OCI-LY3 (cell line): ENCODE results near the gene CUZD1.

ENCODE experiments used
- H2AFZ ChIP-seq: fragments of 200-600, 300-600 bp; shearing (Covaris generic); 2 replicates; pipeline ENCODE4 v1.6.0; 2014; ENCODE audit warnings: antibody characterized with exemption, low read depth, low read length
- H3K27ac ChIP-seq: fragments of 200-600, 300-600 bp; sonication (generic); 2 replicates; pipeline ENCODE4 v1.5.1; 2014; ENCODE audit warnings: mild to moderate bottlenecking, low read length, moderate library complexity, mixed read lengths
- H3K27me3 ChIP-seq: fragments of 200-600, 300-600 bp; sonication (generic); 2 replicates; pipeline ENCODE4 v1.6.1; 2014; ENCODE audit warnings: low read depth, low read length, mixed read lengths
- H3K36me3 ChIP-seq: fragments of 200-600, 300-600 bp; sonication (generic); replicated peaks from 2 replicates; pipeline ENCODE3; 2014; ENCODE audit warnings: low read depth, low read length, mixed read lengths
- H3K4me1 ChIP-seq: fragments of 300-600, 200-600 bp; sonication (generic); 2 replicates; pipeline ENCODE4 v1.6.1; 2014; ENCODE audit warnings: low read length, mixed read lengths
- H3K4me2 ChIP-seq: fragments of 200-600, 300-600 bp; sonication (generic); 2 replicates; pipeline ENCODE4 v1.6.1; 2014; ENCODE audit warnings: low read length, mixed read lengths
- H3K4me3 ChIP-seq: fragments of 300-600, 200-600 bp; sonication (generic); 2 replicates; pipeline ENCODE4 v1.5.1; 2014; ENCODE audit warnings: antibody characterized with exemption, mild to moderate bottlenecking, low read length, moderate library complexity
- H3K79me2 ChIP-seq: fragments of 300-600, 200-600 bp; shearing (Covaris generic); 2 replicates; pipeline ENCODE4 v1.6.1; 2014; ENCODE audit warnings: mild to moderate bottlenecking, low read length, mixed read lengths
- H3K9ac ChIP-seq: fragments of 300-600, 200-600 bp; shearing (Covaris generic); 2 replicates; pipeline ENCODE4 v1.6.0; 2014; ENCODE audit warnings: mild to moderate bottlenecking, low read length, moderate library complexity
- H3K9me3 ChIP-seq: fragments of 200-600, 300-600 bp; shearing (Covaris generic); 2 replicates; pipeline ENCODE4 v1.6.1; 2014; ENCODE audit warnings: low read length, mixed read lengths; ENCODE audit not compliant: insufficient read depth
- H4K20me1 ChIP-seq: fragments of 200-600, 300-600 bp; sonication (generic); 2 replicates; pipeline ENCODE4 v1.6.1; 2016; ENCODE audit warnings: low read length, mixed read lengths; ENCODE audit not compliant: insufficient read depth
- EZH2phosphoT487 ChIP-seq: fragments of 200-600 bp; shearing (Covaris generic); IDR thresholded peaks from 2 replicates; pipeline ENCODE4 v1.6.1; 2018; ENCODE audit warnings: antibody characterized with exemption, mixed run types, low read depth
- TF ChIP-seq, protein P1 (sequence below): fragments of 200-600, 300-600 bp; sonication (generic); IDR thresholded peaks from 2 replicates; pipeline ENCODE4 v1.5.1; 2014; ENCODE audit warnings: antibody characterized with exemption, low read length, low read depth

The CUZD1 gene

DNA sequence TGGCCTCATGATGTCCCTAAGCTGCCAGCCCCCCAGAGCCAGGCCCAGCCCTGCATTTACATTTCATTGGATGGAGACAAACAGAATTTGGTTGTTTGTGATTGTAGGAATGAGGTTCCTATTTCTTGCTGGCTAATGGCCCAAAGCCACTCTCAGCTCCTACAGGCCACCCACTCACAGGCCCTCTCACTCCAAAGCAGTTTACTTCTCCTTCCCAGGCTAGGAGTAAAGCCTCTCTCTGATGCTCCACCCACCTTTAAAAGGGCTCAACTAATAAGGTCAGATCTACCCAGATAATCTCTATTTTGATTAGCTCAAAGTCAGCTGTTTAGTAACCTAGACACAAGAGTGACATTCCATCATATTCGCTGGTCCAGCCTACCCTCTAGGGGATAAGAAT lies 11.2 kb upstream of the CUZD1 start:
- Histone ChIP-seq H3K9me3 (no peaks in the 10 kb centered on the region), H3K27me3 (no peaks in the 10 kb centered on the region), H4K20me1 (peaks cover 11% of the 10 kb centered on the region; the same call in 1 of the 2 replicates), H3K79me2 (peaks cover 49% of the 10 kb centered on the region), H3K36me3 (peaks cover 15% of the 10 kb centered on the region), H3K4me2 (no peak overlapping the region), H3K4me3 (no peak overlapping the region), H3K9ac (no peak overlapping the region), H3K27ac (no peak overlapping the region), H3K4me1 (no peaks in the 10 kb centered on the region), H2AFZ (no peak overlapping the region)
- no peak for TF ChIP-seq EZH2phosphoT487
- TF ChIP-seq, protein P1, sequence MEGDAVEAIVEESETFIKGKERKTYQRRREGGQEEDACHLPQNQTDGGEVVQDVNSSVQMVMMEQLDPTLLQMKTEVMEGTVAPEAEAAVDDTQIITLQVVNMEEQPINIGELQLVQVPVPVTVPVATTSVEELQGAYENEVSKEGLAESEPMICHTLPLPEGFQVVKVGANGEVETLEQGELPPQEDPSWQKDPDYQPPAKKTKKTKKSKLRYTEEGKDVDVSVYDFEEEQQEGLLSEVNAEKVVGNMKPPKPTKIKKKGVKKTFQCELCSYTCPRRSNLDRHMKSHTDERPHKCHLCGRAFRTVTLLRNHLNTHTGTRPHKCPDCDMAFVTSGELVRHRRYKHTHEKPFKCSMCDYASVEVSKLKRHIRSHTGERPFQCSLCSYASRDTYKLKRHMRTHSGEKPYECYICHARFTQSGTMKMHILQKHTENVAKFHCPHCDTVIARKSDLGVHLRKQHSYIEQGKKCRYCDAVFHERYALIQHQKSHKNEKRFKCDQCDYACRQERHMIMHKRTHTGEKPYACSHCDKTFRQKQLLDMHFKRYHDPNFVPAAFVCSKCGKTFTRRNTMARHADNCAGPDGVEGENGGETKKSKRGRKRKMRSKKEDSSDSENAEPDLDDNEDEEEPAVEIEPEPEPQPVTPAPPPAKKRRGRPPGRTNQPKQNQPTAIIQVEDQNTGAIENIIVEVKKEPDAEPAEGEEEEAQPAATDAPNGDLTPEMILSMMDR: no peak

DNA sequence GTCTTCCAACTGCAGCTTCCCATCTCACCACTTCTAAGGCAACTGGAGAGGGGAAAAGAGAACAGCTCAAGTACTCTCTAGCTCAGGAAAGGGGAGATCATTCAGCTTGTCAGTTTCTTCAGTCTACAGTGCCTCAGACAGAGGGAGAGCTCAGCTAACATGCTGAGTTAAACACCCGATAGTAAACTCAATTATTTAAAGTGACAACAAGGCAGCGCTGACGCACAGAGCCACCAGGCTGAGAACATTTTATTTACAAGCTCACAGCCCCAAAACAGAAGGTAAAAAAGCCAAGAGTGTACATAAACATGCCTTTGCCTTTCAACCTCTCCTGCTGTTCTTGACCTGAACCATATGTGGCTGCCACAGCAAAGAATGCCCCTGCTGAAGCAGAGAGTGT lies 10.1 kb upstream of the CUZD1 start:
- H4K20me1 ChIP-seq: 0 out of 2 replicates have a peak, but pooled peaks cover 6% of the 10 kb centered on the region
- H3K4me2 ChIP-seq: no peak overlapping the region
- H3K27me3 ChIP-seq: no peaks in the 10 kb centered on the region
- no peaks in the 10 kb centered on the region for H3K4me1 ChIP-seq
- no peak overlapping the region for H2AFZ ChIP-seq
- H3K27ac ChIP-seq: no peak overlapping the region
- H3K9me3 ChIP-seq: no peaks in the 10 kb centered on the region
- TF ChIP-seq, protein P1: no peak
- no peak for TF ChIP-seq EZH2phosphoT487
- no peak overlapping the region for H3K9ac ChIP-seq
- peaks cover 38% of the 10 kb centered on the region for H3K79me2 ChIP-seq
- H3K36me3 ChIP-seq: peaks cover 15% of the 10 kb centered on the region
- H3K4me3 ChIP-seq: no peak overlapping the region

DNA sequence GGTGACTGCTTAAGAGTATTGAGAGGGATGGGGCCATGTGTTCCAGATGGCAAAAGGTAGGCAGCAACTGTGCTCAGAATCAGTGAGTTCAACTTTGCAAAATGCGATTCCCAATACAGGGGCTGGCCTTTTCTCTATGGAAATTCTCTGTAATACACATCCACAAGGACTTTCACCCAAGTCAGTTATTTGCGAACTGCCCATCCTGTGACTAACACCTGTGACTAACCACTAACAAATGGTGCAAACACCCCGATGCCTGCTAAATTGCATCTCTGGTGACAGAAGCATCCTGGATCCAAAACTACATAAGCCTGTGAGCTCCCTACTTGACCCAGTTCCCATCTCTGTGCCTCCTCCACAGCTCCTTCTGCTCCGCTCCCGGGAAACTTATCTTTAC lies 9.0 kb upstream of the CUZD1 start:
- Histone ChIP-seq H4K20me1 (0 out of 2 replicates have a peak, but pooled peaks cover 6% of the 10 kb centered on the region), H3K4me2 (no peak overlapping the region), H3K27ac (no peak overlapping the region), H3K9me3 (no peaks in the 10 kb centered on the region), H3K9ac (no peak overlapping the region), H2AFZ (no peak overlapping the region), H3K4me1 (no peaks in the 10 kb centered on the region), H3K36me3 (peaks cover 19% of the 10 kb centered on the region), H3K4me3 (no peak overlapping the region), H3K27me3 (no peaks in the 10 kb centered on the region), H3K79me2 (peaks cover 28% of the 10 kb centered on the region)
- no peak for TF ChIP-seq EZH2phosphoT487
- TF ChIP-seq, protein P1: no peak

DNA sequence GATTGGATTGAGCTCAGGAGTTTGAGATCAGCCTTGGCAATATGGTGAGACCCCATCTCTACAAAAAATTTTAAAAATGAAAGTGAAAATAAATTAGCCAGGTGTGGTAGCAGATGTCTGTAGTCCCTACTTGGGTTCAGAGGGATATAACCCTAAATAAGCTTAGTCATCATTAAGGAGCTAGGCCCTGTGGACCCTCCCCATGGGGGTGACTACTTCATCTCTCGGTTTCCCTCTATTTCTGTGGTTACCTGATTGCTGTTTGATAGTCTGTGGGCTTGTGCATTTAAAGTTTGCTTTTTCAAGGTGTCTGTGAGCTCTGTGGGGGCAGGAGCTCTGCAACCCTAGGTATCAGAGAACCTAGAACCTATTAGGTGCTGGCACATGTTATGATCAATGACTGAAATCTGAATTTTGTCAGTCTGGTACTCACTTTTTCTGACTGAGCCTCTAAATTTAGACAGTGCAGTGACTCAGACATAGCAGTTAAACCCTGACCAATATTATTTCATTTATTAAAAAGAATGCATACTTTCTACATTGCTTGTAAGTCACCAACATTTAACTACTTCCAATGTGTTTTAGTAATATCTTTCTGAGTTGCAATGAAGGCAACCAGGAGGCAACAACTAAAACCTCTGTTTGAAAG lies 8.1 kb upstream of the CUZD1 start:
- TF ChIP-seq EZH2phosphoT487: no peak
- TF ChIP-seq, protein P1: no peak
- Histone ChIP-seq H3K9me3 (no peaks in the 10 kb centered on the region), H3K79me2 (peaks cover 20% of the 10 kb centered on the region), H3K36me3 (peaks cover 16% of the 10 kb centered on the region), H3K4me1 (no peaks in the 10 kb centered on the region), H3K4me2 (no peak overlapping the region), H3K27ac (no peak overlapping the region), H3K4me3 (no peak overlapping the region), H3K9ac (no peak overlapping the region), H3K27me3 (no peaks in the 10 kb centered on the region), H2AFZ (no peak overlapping the region), H4K20me1 (0 out of 2 replicates have a peak, but pooled peaks cover 3% of the 10 kb centered on the region)
